GM12874 (cell line): ENCODE data around the gene EMC8.
A peak's percentile ranks its signal among the peaks of the same experiment; 100 is the strongest.

Experiments used
- CTCF ChIP-seq: IDR thresholded peaks from 2 replicates; pipeline ENCODE4 v1.5.1; 2011; ENCODE audit warnings: low read depth, mild to moderate bottlenecking, control low read depth, low read length, moderate library complexity; ENCODE audit not compliant: insufficient read depth

Gene EMC8

GRCh38 chr16:85819771-85820170 is 20.4 kb upstream of the EMC8 start:
- TF ChIP-seq CTCF: no peak

GRCh38 chr16:85819245-85819644 is 19.9 kb upstream of the EMC8 start:
- TF ChIP-seq CTCF: peak; percentile 86

DNA sequence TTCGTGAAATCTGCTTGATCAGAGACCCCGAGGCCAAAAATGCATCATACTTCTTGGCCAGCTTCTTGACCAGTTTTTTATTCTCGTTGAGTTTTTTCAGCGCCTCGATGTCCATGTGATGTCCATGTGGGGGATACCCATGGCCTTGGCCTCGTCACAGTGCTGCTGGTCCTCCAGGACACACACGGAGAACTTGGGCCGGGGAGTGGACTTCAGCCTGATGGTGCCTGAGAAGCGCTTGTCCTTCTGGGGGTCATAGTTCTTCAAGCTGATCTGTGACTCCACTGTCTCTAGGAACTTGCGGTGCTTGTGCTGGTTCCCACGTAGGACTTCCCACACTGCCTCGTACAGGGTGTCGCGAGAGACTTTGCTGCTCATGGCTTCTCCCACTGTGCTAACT is 16.8 kb upstream of the EMC8 start:
- no peak for TF ChIP-seq CTCF

DNA sequence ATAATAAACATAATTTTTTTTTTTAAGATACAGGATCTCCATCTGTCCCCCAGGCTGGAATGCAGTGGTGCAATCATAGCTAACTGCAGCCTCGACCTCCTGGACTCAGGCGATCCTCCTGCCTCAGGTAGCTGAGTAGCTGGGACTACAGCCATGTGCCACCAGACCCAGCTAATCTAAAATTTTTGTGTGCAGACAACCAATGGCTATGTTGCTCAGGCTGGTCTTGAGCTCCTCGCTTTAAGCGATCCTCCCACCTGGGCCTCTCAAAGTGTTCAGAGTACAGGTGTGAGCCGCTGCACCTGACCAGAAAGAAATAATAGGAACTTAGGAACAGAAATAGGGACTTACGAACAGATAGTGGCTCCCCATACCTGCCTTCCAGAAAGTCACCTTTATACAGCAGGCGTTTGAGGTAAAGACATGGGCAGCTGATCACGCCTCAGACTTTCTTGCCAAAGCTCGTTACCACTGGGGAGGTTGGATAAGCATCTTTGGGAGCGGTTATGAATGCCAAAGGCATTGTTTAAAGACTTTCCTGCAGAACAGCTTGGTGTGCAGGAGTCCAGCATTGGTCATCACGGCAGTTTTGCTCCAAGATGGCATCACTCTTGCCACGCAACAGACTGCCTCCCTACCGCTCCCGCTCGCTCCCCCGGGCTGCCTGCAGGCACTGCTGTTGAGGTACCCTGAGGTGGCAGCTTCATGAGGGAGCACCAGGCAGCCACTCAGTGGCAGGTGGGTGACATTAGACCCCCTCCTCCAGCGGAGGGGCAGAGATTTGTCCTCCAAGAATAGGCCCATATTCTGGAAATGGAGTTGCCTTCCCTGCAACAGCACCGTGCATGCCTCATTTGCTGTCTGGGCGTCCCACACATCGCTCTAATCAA is 13.7 kb upstream of the EMC8 start:
- TF ChIP-seq CTCF: no peak

DNA sequence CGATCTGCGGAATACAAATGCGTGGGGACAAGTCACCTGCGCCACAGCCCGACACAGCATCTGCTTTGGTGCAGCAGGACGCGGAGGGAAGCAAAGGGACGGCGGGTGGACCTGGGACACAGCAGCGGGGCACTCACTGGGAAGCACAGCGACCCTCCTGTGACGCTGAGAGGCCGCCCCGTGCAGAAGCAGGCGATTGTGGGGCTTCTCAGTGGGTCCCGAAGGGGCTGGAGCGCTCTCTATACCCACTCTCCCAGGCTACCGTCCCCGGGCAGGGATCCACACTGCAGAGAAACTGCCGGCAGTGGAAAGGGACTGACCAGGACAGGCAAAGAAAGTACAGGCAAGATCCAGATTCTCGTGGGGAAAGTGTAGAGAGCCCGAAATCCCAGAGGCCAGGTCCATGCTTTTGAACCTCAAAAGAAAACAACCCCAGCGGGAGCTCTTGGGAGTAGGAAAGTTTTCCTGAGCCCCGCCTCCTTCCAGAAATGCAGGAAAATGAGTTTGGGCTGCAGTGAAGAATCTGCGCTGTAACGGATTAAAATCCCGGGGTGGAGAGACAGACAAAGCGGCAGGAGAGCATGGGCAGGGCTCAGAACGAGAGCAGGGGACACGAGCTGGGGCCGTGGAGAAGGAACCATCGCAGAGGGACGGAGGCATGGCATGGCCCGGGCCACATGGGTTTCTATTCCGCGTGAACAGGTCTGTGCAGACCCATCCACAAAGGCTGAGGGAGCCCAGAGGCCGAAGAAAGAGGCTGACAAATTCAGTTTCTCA is 12.9 kb upstream of the EMC8 start:
- TF ChIP-seq CTCF: no peak

DNA sequence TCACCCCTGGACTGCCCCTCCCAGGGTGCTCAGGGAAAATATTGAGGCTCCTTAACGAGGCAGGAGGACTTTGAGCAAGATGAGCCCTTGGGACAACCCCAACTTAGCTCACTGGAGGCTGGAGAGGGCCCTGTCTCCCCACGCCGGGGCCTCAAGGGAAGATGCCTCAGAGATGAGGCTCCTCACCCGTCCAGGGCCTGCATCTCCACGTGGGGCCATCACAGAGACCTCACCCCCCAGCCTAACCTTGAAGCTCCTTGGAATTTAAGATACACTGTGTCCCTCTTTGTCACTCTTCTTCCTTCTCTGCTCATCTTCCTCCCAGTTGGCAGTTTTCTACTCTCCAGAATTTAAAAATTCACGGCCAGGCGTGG is 11.4 kb upstream of the EMC8 start:
- no peak for TF ChIP-seq CTCF

GRCh38 chr16:85810097-85810741 is 10.9 kb upstream of the EMC8 start:
- no peak for TF ChIP-seq CTCF
